ENCODE data around the gene TSPAN9.

TSPAN9 gene

DNA sequence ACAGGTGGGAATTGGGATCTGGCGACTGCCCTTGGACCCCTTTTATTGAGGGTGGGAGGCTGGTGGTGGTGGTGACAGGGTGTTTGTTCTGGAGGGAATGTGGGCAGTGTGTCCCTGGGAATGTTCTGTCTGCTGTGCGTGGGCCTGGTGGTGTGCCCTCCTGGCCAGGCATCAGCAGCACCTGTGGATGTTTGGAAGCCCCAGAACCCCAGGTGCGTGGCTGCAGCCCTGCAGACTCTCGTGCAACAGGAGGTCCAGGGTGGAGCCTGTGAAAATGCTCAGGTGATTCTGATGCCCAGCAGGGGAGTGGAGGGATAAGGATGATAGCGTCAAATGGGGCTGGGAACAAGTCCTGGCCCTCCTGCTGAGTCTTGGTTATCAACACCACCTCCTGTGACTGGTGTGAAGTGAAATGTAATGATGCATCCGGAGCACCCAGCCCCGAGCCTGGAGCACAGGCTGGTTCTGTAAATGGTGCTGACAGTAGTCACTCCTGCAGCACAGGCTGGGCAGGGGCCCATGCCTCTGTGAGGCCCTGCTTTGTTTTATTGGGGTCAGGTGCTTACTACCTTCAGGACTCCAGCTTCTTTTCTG, 176.6 kb downstream of the TSPAN9 start:
- Histone ChIP-seq H3K4me1 (ENCODE audit: control insufficient read depth, insufficient read depth, low read length) (peaks cover 14% of the 10 kb centered on the region), H3K36me3 (ENCODE audit: control insufficient read depth, insufficient read depth, low read length) (no peaks in the 10 kb centered on the region), H3K4me3 (ENCODE audit: low read length) (no peak overlapping the region), H3K9ac (ENCODE audit: low read length) (no peak overlapping the region), H3K27ac (ENCODE audit: low read depth, low read length) (no peak overlapping the region), H3K27me3 (ENCODE audit: control insufficient read depth, insufficient read depth, low read length) (no peaks in the 10 kb centered on the region)

DNA sequence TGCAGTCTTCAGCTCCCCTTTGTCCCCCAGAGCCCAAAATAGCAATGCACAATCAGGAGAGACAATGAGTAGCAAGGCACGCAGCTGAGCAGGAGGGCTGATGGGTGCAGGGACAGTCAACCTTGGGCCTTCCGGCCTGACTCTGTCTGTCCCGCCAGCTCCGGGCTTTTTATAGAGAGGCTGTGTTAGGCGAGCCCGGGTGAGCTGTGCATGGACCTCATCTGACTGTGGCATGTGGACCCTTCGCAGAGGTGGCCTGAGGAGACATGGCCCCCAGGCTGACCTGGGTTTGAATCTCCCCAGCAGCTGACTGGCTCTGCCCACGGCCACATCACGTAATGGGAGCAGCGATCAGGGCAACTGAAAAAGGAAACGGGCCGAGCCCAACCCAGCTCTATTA, 177.9 kb downstream of the TSPAN9 start:
- no peak overlapping the region for H3K4me3 ChIP-seq (ENCODE audit: low read length)
- H3K36me3 ChIP-seq (ENCODE audit: control insufficient read depth, insufficient read depth, low read length) = no peaks in the 10 kb centered on the region
- no peak overlapping the region for H3K27ac ChIP-seq (ENCODE audit: low read depth, low read length)
- no peak overlapping the region for H3K9ac ChIP-seq (ENCODE audit: low read length)
- no peaks in the 10 kb centered on the region for H3K27me3 ChIP-seq (ENCODE audit: control insufficient read depth, insufficient read depth, low read length)
- peaks cover 14% of the 10 kb centered on the region for H3K4me1 ChIP-seq (ENCODE audit: control insufficient read depth, insufficient read depth, low read length)

DNA sequence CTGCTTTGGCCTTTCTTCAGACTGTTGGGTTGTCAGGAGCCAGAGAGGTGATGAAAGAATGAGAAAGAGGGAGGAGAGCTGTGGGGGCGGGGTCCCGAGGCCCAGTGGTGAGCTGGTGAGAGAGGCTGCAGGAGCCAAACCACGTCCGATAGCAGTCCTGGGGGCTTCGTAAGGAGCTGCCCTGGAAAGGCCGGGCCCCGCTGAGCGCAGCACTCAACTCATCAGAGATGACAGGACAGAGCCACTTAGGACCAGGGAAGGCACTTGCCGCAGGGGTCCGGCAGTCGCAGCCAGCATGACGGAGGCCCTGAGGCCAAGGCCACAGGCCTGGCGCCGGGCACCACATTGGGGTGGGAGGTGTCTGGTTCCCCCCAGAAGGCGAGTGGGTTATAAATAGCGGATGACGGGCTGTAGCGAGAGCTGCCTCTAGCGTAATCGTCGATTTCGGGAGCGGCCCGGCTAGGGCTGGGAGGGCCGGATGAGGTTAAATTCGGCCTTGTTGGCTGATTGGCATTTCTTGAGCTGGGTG, 179.0 kb downstream of the TSPAN9 start:
- Histone ChIP-seq H3K27me3 (ENCODE audit: control insufficient read depth, insufficient read depth, low read length) (no peaks in the 10 kb centered on the region), H3K36me3 (ENCODE audit: control insufficient read depth, insufficient read depth, low read length) (no peaks in the 10 kb centered on the region), H3K9ac (ENCODE audit: low read length) (no peak overlapping the region), H3K4me3 (ENCODE audit: low read length) (no peak overlapping the region), H3K4me1 (ENCODE audit: control insufficient read depth, insufficient read depth, low read length) (peaks cover 14% of the 10 kb centered on the region), H3K27ac (ENCODE audit: low read depth, low read length) (no peak overlapping the region)

DNA sequence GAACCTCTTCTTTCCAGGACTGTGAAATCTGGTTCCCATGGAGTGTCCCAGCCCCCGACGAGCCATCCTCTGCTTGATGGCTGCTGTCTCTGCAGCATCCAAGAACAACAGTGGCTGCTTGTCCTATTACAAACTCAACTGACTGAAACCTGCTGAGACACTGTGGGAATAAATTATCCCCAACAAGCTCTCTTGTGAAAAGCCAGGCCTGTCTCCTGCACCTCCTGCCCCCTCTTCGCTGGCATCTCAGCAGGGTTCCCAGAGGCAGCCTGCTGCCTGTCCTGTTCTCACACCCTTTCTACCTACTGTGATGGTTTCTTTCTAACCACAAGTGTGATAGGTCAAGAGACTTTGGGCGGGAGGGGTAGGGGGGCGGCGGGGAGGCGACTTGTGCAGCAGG, 180.2 kb downstream of the TSPAN9 start:
- Histone ChIP-seq H3K9ac (ENCODE audit: low read length) (no peak overlapping the region), H3K27ac (ENCODE audit: low read depth, low read length) (no peak overlapping the region), H3K36me3 (ENCODE audit: control insufficient read depth, insufficient read depth, low read length) (no peaks in the 10 kb centered on the region), H3K4me1 (ENCODE audit: control insufficient read depth, insufficient read depth, low read length) (peaks cover 15% of the 10 kb centered on the region), H3K27me3 (ENCODE audit: control insufficient read depth, insufficient read depth, low read length) (no peaks in the 10 kb centered on the region), H3K4me3 (ENCODE audit: low read length) (no peak overlapping the region)

DNA sequence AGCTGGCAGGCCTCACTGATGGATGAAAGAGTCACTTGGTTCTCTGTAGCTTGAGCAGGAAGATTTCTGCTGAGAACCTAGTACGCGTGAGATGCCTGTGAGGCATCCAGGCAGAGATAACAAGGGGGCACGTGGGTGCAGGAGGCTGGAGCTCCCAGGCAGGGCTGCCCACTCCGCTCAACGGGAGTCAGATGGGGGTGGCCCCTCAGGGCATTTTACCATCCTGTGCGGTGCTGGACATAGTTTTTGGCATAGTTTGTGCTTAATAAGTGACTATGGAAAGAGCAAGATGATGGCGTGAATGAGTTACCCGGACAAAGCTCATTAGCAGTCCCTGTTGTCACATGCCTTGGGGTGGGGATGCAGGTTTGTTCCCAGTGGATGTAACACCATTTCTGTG, 182.8 kb downstream of the TSPAN9 start:
- Histone ChIP-seq H3K36me3 (ENCODE audit: control insufficient read depth, insufficient read depth, low read length) (no peaks in the 10 kb centered on the region), H3K27ac (ENCODE audit: low read depth, low read length) (no peak overlapping the region), H3K4me3 (ENCODE audit: low read length) (no peak overlapping the region), H3K27me3 (ENCODE audit: control insufficient read depth, insufficient read depth, low read length) (no peaks in the 10 kb centered on the region), H3K9ac (ENCODE audit: low read length) (no peak overlapping the region), H3K4me1 (ENCODE audit: control insufficient read depth, insufficient read depth, low read length) (peaks cover 5% of the 10 kb centered on the region)

DNA sequence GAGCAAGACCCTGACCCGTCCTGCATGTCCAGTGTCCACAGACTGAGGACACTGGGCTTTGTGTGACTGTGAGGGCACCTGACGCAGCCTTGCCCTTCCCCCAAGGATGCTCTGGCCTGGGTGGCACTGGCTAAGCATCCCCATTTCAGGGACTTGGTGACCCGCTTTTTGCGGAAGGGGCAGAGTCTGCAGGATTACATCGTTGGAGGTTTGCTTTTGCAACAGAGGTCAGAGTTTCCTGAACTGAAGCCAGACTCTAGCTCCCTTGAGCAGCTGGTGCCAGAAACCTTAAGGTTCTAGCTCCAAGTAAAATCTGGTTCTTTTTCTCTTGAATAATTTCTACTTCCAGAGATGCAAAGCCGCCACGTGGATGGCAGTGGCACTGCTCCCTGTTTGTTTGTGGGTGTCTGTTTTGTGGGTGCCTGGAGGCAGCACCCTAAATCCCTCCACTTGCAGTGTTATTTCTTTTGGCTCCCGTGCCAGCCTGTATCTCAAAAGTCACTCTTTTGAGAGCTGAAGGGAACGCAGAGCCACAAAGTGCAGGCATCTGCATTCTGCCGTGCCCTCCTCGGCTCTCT, 184.7 kb downstream of the TSPAN9 start:
- peaks cover 3% of the 10 kb centered on the region for H3K27me3 ChIP-seq (ENCODE audit: control insufficient read depth, insufficient read depth, low read length)
- H3K4me3 ChIP-seq (ENCODE audit: low read length) = no peak overlapping the region
- H3K9ac ChIP-seq (ENCODE audit: low read length) = no peak overlapping the region
- no peak overlapping the region for H3K27ac ChIP-seq (ENCODE audit: low read depth, low read length)
- H3K36me3 ChIP-seq (ENCODE audit: control insufficient read depth, insufficient read depth, low read length) = no peaks in the 10 kb centered on the region
- H3K4me1 ChIP-seq (ENCODE audit: control insufficient read depth, insufficient read depth, low read length) = peaks cover 5% of the 10 kb centered on the region

DNA sequence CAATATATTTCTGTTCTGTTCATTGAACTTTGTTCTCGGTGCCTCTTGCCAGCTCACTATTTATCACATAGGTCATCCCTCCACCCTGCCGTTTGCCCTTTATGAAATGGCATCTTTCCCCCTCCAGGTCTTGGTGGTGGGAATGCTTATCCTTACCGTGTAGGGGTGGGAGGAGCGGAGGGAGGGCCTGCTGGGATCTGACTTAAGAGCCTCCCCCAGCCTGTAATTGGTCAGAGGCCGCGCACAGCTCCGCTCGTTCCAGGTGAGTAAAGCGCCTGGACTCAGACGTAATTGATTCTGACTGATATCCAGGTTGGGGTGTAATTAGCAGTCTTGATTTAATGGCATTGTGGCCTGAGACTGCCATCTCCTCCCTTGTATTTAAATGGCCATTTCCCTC, 185.3 kb downstream of the TSPAN9 start:
- H3K27ac ChIP-seq (ENCODE audit: low read depth, low read length) = no peak overlapping the region
- no peaks in the 10 kb centered on the region for H3K36me3 ChIP-seq (ENCODE audit: control insufficient read depth, insufficient read depth, low read length)
- H3K4me1 ChIP-seq (ENCODE audit: control insufficient read depth, insufficient read depth, low read length) = peaks cover 5% of the 10 kb centered on the region
- no peak overlapping the region for H3K9ac ChIP-seq (ENCODE audit: low read length)
- H3K4me3 ChIP-seq (ENCODE audit: low read length) = no peak overlapping the region
- H3K27me3 ChIP-seq (ENCODE audit: control insufficient read depth, insufficient read depth, low read length) = peaks cover 3% of the 10 kb centered on the region

DNA sequence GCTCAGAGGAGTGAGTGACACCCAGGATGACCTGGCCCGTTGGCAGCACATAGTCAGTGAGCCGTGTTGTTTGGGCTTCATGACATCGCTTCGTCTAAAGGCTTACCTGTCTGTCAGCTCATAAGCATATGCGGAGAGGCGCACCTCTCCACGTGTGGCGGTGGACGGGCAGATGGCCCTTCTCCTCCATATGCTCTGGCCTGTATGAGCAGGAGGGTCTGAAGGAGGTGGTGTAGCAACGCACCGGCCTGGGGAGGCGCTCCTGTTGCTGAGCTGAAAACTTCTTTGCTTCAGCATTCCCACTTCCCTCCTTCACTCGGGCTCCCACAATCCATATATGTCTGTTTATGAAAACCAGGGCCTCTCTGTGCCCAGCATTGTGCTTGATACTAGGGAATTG, 186.1 kb downstream of the TSPAN9 start:
- peaks cover 5% of the 10 kb centered on the region for H3K4me1 ChIP-seq (ENCODE audit: control insufficient read depth, insufficient read depth, low read length)
- no peak overlapping the region for H3K27ac ChIP-seq (ENCODE audit: low read depth, low read length)
- H3K9ac ChIP-seq (ENCODE audit: low read length) = no peak overlapping the region
- peaks cover 3% of the 10 kb centered on the region for H3K27me3 ChIP-seq (ENCODE audit: control insufficient read depth, insufficient read depth, low read length)
- H3K36me3 ChIP-seq (ENCODE audit: control insufficient read depth, insufficient read depth, low read length) = no peaks in the 10 kb centered on the region
- no peak overlapping the region for H3K4me3 ChIP-seq (ENCODE audit: low read length)

DNA sequence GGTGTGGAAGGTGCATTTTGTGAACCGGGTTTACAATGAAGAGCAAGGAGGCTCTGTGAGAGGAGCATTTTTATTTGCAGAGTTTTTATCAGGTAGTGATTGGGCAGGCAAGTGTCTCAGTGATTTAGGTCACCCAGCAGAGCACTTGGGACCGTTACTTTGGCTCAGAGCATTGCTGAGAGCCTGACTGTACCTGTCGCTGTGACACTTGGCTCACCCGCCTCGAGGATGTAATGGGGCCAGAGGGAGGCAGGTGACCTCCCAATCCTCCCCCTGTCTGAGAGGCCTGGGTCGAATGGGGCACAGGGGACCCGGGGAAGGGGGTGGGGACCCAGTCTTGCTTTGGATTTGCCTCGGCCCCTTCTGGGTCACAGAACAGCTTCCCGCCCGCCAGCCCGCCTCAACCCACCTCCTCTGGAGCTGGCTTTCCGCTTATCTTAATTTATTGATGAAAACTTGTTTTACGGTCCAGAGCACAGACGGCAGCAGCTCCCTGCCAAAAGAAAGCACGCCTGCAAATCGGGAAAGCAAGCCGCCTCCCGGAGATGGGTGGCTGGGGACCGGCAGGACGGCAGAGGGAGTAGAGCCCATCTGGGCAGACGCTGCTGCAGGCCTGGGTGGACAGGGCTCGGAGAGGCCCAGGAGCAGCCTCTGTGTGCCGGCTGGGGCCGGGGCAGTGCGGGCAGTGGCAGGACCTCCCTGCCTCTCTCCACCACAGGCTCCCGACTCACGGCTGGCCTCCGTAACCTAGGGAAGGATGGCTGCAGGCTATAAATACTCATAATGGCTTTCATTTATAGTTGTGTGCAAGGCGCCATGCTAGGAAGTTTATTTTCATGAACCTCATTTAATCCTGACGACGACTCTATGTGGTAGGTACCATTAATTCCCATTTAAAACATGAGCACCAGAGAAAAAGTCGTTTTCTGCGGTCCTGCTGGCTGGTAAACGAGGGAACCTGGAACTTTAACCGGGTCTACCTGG, 187.1 kb downstream of the TSPAN9 start:
- Histone ChIP-seq H3K27me3 (ENCODE audit: control insufficient read depth, insufficient read depth, low read length) (peaks cover 3% of the 10 kb centered on the region), H3K9ac (ENCODE audit: low read length) (no peak overlapping the region), H3K4me1 (ENCODE audit: control insufficient read depth, insufficient read depth, low read length) (peaks cover 5% of the 10 kb centered on the region), H3K4me3 (ENCODE audit: low read length) (no peak overlapping the region), H3K27ac (ENCODE audit: low read depth, low read length) (no peak overlapping the region), H3K36me3 (ENCODE audit: control insufficient read depth, insufficient read depth, low read length) (no peaks in the 10 kb centered on the region)

DNA sequence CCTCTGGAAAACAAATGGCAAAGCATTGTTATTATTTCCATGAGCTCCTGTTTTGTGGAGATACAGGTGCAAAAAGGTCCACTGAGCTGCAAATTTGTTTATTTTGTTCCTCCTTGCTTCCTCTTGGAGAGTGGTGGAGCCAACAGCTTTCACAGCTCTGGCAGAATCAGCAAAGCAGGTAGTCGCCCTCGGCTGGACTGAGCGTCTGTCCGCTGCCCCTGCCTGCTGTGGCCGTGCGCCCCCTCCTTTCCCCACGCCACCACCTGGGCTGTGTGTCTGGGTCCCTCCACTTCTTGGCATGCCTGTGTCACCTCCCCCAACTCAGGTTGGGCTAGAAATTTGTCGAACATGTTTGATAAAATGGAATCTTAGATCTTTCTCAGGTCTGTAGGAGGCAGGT, 188.2 kb downstream of the TSPAN9 start:
- H3K4me3 ChIP-seq (ENCODE audit: low read length) = no peak overlapping the region
- no peaks in the 10 kb centered on the region for H3K36me3 ChIP-seq (ENCODE audit: control insufficient read depth, insufficient read depth, low read length)
- no peak overlapping the region for H3K9ac ChIP-seq (ENCODE audit: low read length)
- H3K4me1 ChIP-seq (ENCODE audit: control insufficient read depth, insufficient read depth, low read length) = peaks cover 5% of the 10 kb centered on the region
- H3K27ac ChIP-seq (ENCODE audit: low read depth, low read length) = no peak overlapping the region
- H3K27me3 ChIP-seq (ENCODE audit: control insufficient read depth, insufficient read depth, low read length) = peaks cover 3% of the 10 kb centered on the region

DNA sequence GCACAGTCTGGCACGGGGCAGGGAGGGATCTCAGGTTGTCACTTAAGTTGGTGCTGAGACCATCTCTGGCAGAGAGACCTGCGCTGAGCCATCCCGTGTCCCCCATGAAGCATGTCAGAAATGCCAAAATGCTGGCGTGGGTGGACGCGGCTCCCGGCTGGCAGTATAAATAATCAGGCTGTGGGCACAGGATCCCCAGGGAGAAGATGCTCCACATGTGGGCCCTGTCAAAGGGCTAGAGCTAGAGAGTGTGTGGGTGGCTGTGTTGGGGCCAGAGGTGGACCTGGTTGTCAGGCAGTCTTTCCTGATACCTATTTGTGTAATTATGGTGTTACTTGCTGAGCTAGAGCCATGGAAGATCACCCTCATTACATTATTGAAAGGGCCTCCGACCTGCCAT, 189.5 kb downstream of the TSPAN9 start:
- Histone ChIP-seq H3K27ac (ENCODE audit: low read depth, low read length) (no peak overlapping the region), H3K36me3 (ENCODE audit: control insufficient read depth, insufficient read depth, low read length) (no peaks in the 10 kb centered on the region), H3K27me3 (ENCODE audit: control insufficient read depth, insufficient read depth, low read length) (peaks cover 3% of the 10 kb centered on the region), H3K9ac (ENCODE audit: low read length) (no peak overlapping the region), H3K4me1 (ENCODE audit: control insufficient read depth, insufficient read depth, low read length) (peaks cover 5% of the 10 kb centered on the region), H3K4me3 (ENCODE audit: low read length) (no peak overlapping the region)

DNA sequence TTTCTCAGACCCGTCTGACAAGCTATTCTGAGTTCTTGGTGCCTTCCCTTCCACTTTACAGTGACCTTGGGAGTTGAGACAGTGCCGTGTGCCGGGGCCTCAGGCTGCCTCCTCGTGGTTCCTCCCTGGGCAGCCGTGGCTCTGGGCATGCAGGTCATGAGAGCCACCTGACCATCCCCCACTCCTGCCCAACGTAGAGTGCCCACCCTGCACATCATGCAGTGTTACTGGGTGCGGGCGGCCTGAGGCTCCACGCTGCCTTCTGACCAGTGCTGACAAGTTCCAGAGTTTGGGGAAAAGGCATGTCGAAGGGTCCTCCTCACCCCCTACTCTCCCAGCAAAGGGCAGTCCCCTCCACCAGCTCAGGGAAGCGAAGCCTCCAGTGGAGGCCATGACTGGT, 190.5 kb downstream of the TSPAN9 start:
- no peak overlapping the region for H3K9ac ChIP-seq (ENCODE audit: low read length)
- H3K36me3 ChIP-seq (ENCODE audit: control insufficient read depth, insufficient read depth, low read length) = no peaks in the 10 kb centered on the region
- no peak overlapping the region for H3K27ac ChIP-seq (ENCODE audit: low read depth, low read length)
- H3K4me1 ChIP-seq (ENCODE audit: control insufficient read depth, insufficient read depth, low read length) = no peaks in the 10 kb centered on the region
- no peak overlapping the region for H3K4me3 ChIP-seq (ENCODE audit: low read length)
- H3K27me3 ChIP-seq (ENCODE audit: control insufficient read depth, insufficient read depth, low read length) = peaks cover 3% of the 10 kb centered on the region
